GM12878 (cell line): Measurements from ENCODE around the gene FAS.

ENCODE experiments used
- ATF3 ChIP-seq: IDR thresholded peaks from 2 replicates; pipeline ENCODE4 v1.6.1; 2011; ENCODE audit warnings: low read depth, mild to moderate bottlenecking, low read length, moderate library complexity, borderline replicate concordance; ENCODE audit errors: extremely low read depth
- BRCA1 ChIP-seq: IDR thresholded peaks from 2 replicates; pipeline ENCODE4 v1.6.1; 2011; ENCODE audit warnings: low read depth, low read length, improper control_type of control experiment
- CTCF ChIP-seq, 3 experiments: IDR thresholded peaks in 2 of 3; conservative IDR thresholded peaks in 1 of 3; 2 replicates each; pipeline ENCODE4 v1.5.1; 2011; ENCODE audit warnings: low read depth in 3 of 3, low read length in 3 of 3, mild to moderate bottlenecking in 3 of 3, control low read depth in 2 of 3, moderate library complexity in 2 of 3, inconsistent platforms in 1 of 3, mixed read lengths in 1 of 3; ENCODE audit not compliant: control insufficient read depth in 2 of 3, insufficient read depth in 1 of 3; ENCODE audit errors: extremely low read depth in 1 of 3
- EZH2 ChIP-seq: IDR thresholded peaks from 2 replicates; pipeline ENCODE4 v1.6.1; 2012; ENCODE audit warnings: low read depth, mild to moderate bottlenecking, control low read depth, inconsistent platforms, low read length, borderline replicate concordance; ENCODE audit not compliant: control insufficient read depth
- JUNB ChIP-seq: IDR thresholded peaks from 2 replicates; pipeline ENCODE4 v1.6.1; 2016; ENCODE audit warnings: antibody characterized with exemption, mild to moderate bottlenecking
- MAX ChIP-seq: IDR thresholded peaks from 2 replicates; pipeline ENCODE4 v1.6.1; 2012; ENCODE audit warnings: low read depth, low read length, improper control_type of control experiment
- NBN ChIP-seq: fragments of 450-650 bp; IDR thresholded peaks from 2 replicates; pipeline ENCODE4 v1.6.1; 2016
- NFYB ChIP-seq: IDR thresholded peaks from 2 replicates; pipeline ENCODE4 v1.6.1; 2011; ENCODE audit warnings: low read depth, mild to moderate bottlenecking, low read length, improper control_type of control experiment, moderate library complexity; ENCODE audit not compliant: insufficient read depth
- POLR2A ChIP-seq: IDR thresholded peaks from 2 replicates; pipeline ENCODE4 v1.6.1; 2011; ENCODE audit warnings: low read depth, mild to moderate bottlenecking, low read length
- RAD21 ChIP-seq: IDR thresholded peaks from 2 replicates; pipeline ENCODE4 v1.6.1; 2011; ENCODE audit warnings: mild to moderate bottlenecking, low read depth, low read length, moderate library complexity; ENCODE audit not compliant: insufficient read depth
- ZBTB33 ChIP-seq: fragments of 450-650 bp; IDR thresholded peaks from 2 replicates; pipeline ENCODE4 v1.6.1; 2017; ENCODE audit warnings: mild to moderate bottlenecking

- TF ChIP-seq RAD21: no peak
- no peak for TF ChIP-seq NBN
- TF ChIP-seq NFYB: no peak
- no peak for TF ChIP-seq CTCF (IDR thresholded peaks at IDR 0.05 in 2 of 3, conservative IDR thresholded peaks at IDR 0.05 in 1 of 3; ENCODE audit: control insufficient read depth in 2 of 3, extremely low read depth in 1 of 3, insufficient read depth in 1 of 3, low read depth in 3 of 3, low read length in 3 of 3)
- no peak for TF ChIP-seq ZBTB33
- no peak for TF ChIP-seq MAX
- TF ChIP-seq JUNB: no peak
- no peak for TF ChIP-seq EZH2
- TF ChIP-seq POLR2A: no peak
- TF ChIP-seq ATF3: no peak
- no peak for TF ChIP-seq BRCA1
Measured at GRCh38 chr10:88981435-88981834, 9.2 kb upstream of the FAS start.
